SK-N-SH (cell line): ENCODE results near the gene SLC30A2. TPM values are rescaled to one million over a fixed set of nuclear protein-coding genes. Genes with fewer than 3 reads are reported as not detected.

Experiments
- CTCF ChIA-PET: fragments of 300-600, 350-600 bp; formaldehyde crosslinking; extraction: SDS; loops from one replicate; lab custom pipeline; 2021; lab: Yijun Ruan, JAX
- POLR2A ChIA-PET: fragments of 350-600 bp; sonication (Branson Sonifier 250); formaldehyde crosslinking; extraction: SDS; loops from one replicate; lab custom pipeline; 2020; ENCODE audit warnings: antibody characterized with exemption, inconsistent platforms; lab: Yijun Ruan, JAX
- DNase-seq: peaks from one replicate; pipeline ENCODE4 v3.0.0; 2012
- H2AFZ ChIP-seq: fragments of 200-600 bp; sonication (generic); 2 replicates; pipeline ENCODE4 v1.8.1; 2016; ENCODE audit warnings: antibody characterized with exemption, mild to moderate bottlenecking, low read depth
- H3F3A ChIP-seq: fragments of 200-600 bp; sonication (generic); replicated peaks from 2 replicates; pipeline ENCODE3; 2016; ENCODE audit warnings: antibody characterized with exemption, mild to moderate bottlenecking; ENCODE audit not compliant: insufficient read depth
- H3K27ac ChIP-seq, 2 experiments: fragments of 200-500 bp in 1 of 2; fragments of 200-600 bp in 1 of 2; sonication (Bioruptor generic) in 1 of 2; sonication (generic), shearing (Covaris generic) in 1 of 2; 2 replicates each; pipeline versions ENCODE4 v1.5.1 to v1.6.1; 2014 to 2016; ENCODE audit warnings: low read depth in 2 of 2, inconsistent platforms in 1 of 2, low read length in 1 of 2, mild to moderate bottlenecking in 1 of 2, mixed read lengths in 1 of 2
- H3K27me3 ChIP-seq: fragments of 200-600 bp; sonication (generic), shearing (Covaris generic); 2 replicates; pipeline ENCODE4 v1.6.1; 2016; ENCODE audit warnings: mixed run types; ENCODE audit not compliant: insufficient read depth
- H3K36me3 ChIP-seq, 2 experiments: fragments of 200-500 bp in 1 of 2; fragments of 200-600 bp in 1 of 2; sonication (Bioruptor generic) in 1 of 2; sonication (generic) in 1 of 2; replicated peaks in 1 of 2; 2 replicates each; pipeline versions ENCODE3 to v1.5.1; 2014 to 2016; ENCODE audit warnings: low read length in 1 of 2, mild to moderate bottlenecking in 1 of 2; ENCODE audit not compliant: insufficient read depth in 2 of 2, control insufficient read depth in 1 of 2
- H3K4me1 ChIP-seq, 2 experiments: fragments of 200-500 bp in 1 of 2; fragments of 200-600 bp in 1 of 2; sonication (Bioruptor generic) in 1 of 2; sonication (generic), shearing (Covaris generic) in 1 of 2; 2 replicates each; pipeline versions ENCODE4 v1.5.1 to v1.6.1; 2014 to 2016; ENCODE audit warnings: low read depth in 1 of 2, low read length in 1 of 2, mixed run types in 1 of 2; ENCODE audit not compliant: insufficient read depth in 2 of 2, control insufficient read depth in 1 of 2
- H3K4me2 ChIP-seq: fragments of 200-600 bp; sonication (generic), shearing (Covaris generic); 2 replicates; pipeline ENCODE4 v1.6.1; 2017; ENCODE audit warnings: mixed run types
- H3K4me3 ChIP-seq, 2 experiments: fragments of 200-500 bp in 1 of 2; fragments of 200-600 bp in 1 of 2; sonication (Bioruptor generic) in 1 of 2; sonication (generic), shearing (Covaris generic) in 1 of 2; 2 replicates each; pipeline versions ENCODE4 v1.5.1 to v1.8.1; 2014 to 2016; ENCODE audit warnings: low read depth in 2 of 2, inconsistent platforms in 1 of 2, low read length in 1 of 2, mild to moderate bottlenecking in 1 of 2, mixed read lengths in 1 of 2, moderate library complexity in 1 of 2
- H3K79me2 ChIP-seq: fragments of 200-600 bp; sonication (generic); 2 replicates; pipeline ENCODE4 v1.8.1; 2017; ENCODE audit warnings: mild to moderate bottlenecking; ENCODE audit not compliant: insufficient read depth
- H3K9ac ChIP-seq: fragments of 200-600 bp; sonication (generic); 2 replicates; pipeline ENCODE4 v1.6.1; 2017; ENCODE audit warnings: mixed run types
- H3K9me2 ChIP-seq: fragments of 200-600 bp; sonication (generic); 2 replicates; pipeline ENCODE4 v1.6.1; 2017; ENCODE audit warnings: mixed run types
- H3K9me3 ChIP-seq: fragments of 200-600 bp; sonication (generic); 2 replicates; pipeline ENCODE4 v1.6.1; 2017; ENCODE audit warnings: mixed run types, mild to moderate bottlenecking, moderate library complexity
- H4K20me1 ChIP-seq: fragments of 200-600 bp; sonication (generic); 2 replicates; pipeline ENCODE4 v1.6.1; 2017; ENCODE audit warnings: mild to moderate bottlenecking, mixed run types; ENCODE audit not compliant: insufficient read depth
- ELF1 ChIP-seq: IDR thresholded peaks from 2 replicates; pipeline ENCODE4 v1.4.0; 2012
- EP300 ChIP-seq, 2 experiments: IDR thresholded peaks; 2 replicates each; pipeline versions ENCODE4 v1.4.0 to v1.6.1; 2012; ENCODE audit warnings: borderline replicate concordance in 1 of 2, low read depth in 1 of 2, low read length in 1 of 2
- EZH2phosphoT487 ChIP-seq: fragments of 200-600 bp; sonication (generic); IDR thresholded peaks from 2 replicates; pipeline ENCODE4 v1.6.1; 2017; ENCODE audit warnings: low read depth, mixed run types, mild to moderate bottlenecking, antibody characterized with exemption, moderate library complexity, borderline replicate concordance
- FOSL2 ChIP-seq: IDR thresholded peaks from 2 replicates; pipeline ENCODE4 v1.4.0; 2012; ENCODE audit warnings: low read depth, mild to moderate bottlenecking, moderate library complexity, borderline replicate concordance
- FOXJ3 ChIP-seq: sonication (generic); formaldehyde crosslinking; IDR thresholded peaks from 2 replicates; pipeline ENCODE4 v1.5.1; 2020; ENCODE audit warnings: mild to moderate bottlenecking, missing genetic modification reagents
- GATA2 ChIP-seq: sonication (generic); formaldehyde crosslinking; IDR thresholded peaks from 2 replicates; pipeline ENCODE4 v1.5.0; 2020; ENCODE audit warnings: mild to moderate bottlenecking, missing genetic modification reagents
- NFIC ChIP-seq: IDR thresholded peaks from 2 replicates; pipeline ENCODE4 v1.4.0; 2012; ENCODE audit warnings: borderline replicate concordance
- RXRA ChIP-seq: IDR thresholded peaks from 2 replicates; pipeline ENCODE4 v1.4.0; 2012; ENCODE audit warnings: low read depth, mild to moderate bottlenecking, borderline replicate concordance
- SMC3 ChIP-seq: IDR thresholded peaks from 2 replicates; pipeline ENCODE4 v1.6.1; 2012; ENCODE audit warnings: low read depth, low read length, improper control_type of control experiment
- TEAD4 ChIP-seq: IDR thresholded peaks from 2 replicates; pipeline ENCODE4 v1.4.0; 2012; ENCODE audit warnings: mild to moderate bottlenecking, borderline replicate concordance; ENCODE audit not compliant: insufficient read depth
- YY1 ChIP-seq: IDR thresholded peaks from 2 replicates; pipeline ENCODE4 v1.4.0; 2012; ENCODE audit warnings: low read depth, mild to moderate bottlenecking
- WGBS: methylation state at CpG from one replicate; pipeline ENCODE4 v1.1.6; 2017; ENCODE audit warnings: low lambda C conversion rate; 5-methylcytosine and 5-hydroxymethylcytosine counted together
- polyA plus RNA-seq, 3 experiments: library from polyadenylated mRNA; depleted of rRNA; stranded (reverse); fragments of >200 nt; gene quantifications; 2 replicates each; pipeline ENCODE4 v1.2.3, GENCODE V29; 2012
- TF ChIP-seq, protein P1 (sequence below): IDR thresholded peaks from 2 replicates; pipeline ENCODE4 v1.4.0; 2012; ENCODE audit warnings: low read depth
- TF ChIP-seq, protein P2 (sequence below): IDR thresholded peaks from 2 replicates; pipeline ENCODE4 v1.4.0; 2012; ENCODE audit warnings: low read depth, borderline replicate concordance
- TF ChIP-seq, protein P3 (sequence below): IDR thresholded peaks from 2 replicates; pipeline ENCODE4 v1.6.1; 2012; ENCODE audit warnings: mild to moderate bottlenecking, low read depth, low read length, moderate library complexity
- TF ChIP-seq, protein P4 (sequence below): fragments of 150-350 bp; IDR thresholded peaks from 2 replicates; pipeline ENCODE4 v1.6.1; 2016; ENCODE audit warnings: mild to moderate bottlenecking, low read depth, low read length
- TF ChIP-seq, protein P5 (sequence below): IDR thresholded peaks from 2 replicates; pipeline ENCODE4 v1.4.0; 2012; ENCODE audit warnings: low read depth, borderline replicate concordance

Gene SLC30A2
- polyA plus RNA-seq, 1 of the 3 experiments (the other 2 are of a cell fraction) = not detected

DNA sequence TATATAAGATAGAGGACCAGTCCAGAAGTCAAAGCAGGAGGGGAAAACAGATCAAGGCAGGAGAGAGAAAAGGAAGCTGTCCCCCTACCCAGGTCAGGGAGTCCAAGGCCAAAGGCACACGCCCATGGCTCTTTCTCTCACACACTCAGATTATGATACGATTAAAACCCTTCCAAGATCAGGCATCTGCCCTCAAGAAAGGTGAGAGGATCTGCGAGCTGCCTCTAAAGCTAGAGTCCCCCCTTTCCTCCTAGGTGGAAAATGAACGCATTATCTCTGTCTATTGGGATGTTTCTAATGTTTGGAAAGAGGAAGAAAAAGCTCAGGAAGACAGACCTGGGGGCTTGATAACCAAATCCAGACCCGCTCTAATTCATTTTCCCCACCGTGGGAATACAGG lies 55.7 kb downstream of the SLC30A2 start:
- Histone ChIP-seq H3K27ac (no peak overlapping the region), H3K9ac (no peak overlapping the region), H3K4me3 (no peak overlapping the region), H2AFZ (no peak overlapping the region), H4K20me1 (no peaks in the 10 kb centered on the region), H3K36me3 (peaks cover 10 to 24% of the 10 kb centered on the region in 2 experiments), H3K27me3 (no peaks in the 10 kb centered on the region), H3K79me2 (no peaks in the 10 kb centered on the region), H3K4me2 (no peak overlapping the region), H3F3A (no peaks in the 10 kb centered on the region), H3K9me2 (no peaks in the 10 kb centered on the region), H3K4me1 (peaks cover 0 to 6% of the 10 kb centered on the region in 2 experiments; a peak in 2 of 4 replicates)
- WGBS = 91% methylated on average over 6 of the region's 6 CpGs
- ChIA-PET CTCF (interaction anchor here (0.6 to 6.7 kb wide), 6 partner anchors 7 to 95 kb away, joined by 3 to 34 read pairs (median 4); partner anchors contain the start of gene PAFAH2), POLR2A (no interaction called here)
- DNase-seq = no peak
- TF ChIP-seq, protein P1, sequence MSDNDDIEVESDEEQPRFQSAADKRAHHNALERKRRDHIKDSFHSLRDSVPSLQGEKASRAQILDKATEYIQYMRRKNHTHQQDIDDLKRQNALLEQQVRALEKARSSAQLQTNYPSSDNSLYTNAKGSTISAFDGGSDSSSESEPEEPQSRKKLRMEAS = no peak
- TF ChIP-seq, protein P2, sequence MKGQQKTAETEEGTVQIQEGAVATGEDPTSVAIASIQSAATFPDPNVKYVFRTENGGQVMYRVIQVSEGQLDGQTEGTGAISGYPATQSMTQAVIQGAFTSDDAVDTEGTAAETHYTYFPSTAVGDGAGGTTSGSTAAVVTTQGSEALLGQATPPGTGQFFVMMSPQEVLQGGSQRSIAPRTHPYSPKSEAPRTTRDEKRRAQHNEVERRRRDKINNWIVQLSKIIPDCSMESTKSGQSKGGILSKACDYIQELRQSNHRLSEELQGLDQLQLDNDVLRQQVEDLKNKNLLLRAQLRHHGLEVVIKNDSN = no peak
- TF ChIP-seq, protein P3, sequence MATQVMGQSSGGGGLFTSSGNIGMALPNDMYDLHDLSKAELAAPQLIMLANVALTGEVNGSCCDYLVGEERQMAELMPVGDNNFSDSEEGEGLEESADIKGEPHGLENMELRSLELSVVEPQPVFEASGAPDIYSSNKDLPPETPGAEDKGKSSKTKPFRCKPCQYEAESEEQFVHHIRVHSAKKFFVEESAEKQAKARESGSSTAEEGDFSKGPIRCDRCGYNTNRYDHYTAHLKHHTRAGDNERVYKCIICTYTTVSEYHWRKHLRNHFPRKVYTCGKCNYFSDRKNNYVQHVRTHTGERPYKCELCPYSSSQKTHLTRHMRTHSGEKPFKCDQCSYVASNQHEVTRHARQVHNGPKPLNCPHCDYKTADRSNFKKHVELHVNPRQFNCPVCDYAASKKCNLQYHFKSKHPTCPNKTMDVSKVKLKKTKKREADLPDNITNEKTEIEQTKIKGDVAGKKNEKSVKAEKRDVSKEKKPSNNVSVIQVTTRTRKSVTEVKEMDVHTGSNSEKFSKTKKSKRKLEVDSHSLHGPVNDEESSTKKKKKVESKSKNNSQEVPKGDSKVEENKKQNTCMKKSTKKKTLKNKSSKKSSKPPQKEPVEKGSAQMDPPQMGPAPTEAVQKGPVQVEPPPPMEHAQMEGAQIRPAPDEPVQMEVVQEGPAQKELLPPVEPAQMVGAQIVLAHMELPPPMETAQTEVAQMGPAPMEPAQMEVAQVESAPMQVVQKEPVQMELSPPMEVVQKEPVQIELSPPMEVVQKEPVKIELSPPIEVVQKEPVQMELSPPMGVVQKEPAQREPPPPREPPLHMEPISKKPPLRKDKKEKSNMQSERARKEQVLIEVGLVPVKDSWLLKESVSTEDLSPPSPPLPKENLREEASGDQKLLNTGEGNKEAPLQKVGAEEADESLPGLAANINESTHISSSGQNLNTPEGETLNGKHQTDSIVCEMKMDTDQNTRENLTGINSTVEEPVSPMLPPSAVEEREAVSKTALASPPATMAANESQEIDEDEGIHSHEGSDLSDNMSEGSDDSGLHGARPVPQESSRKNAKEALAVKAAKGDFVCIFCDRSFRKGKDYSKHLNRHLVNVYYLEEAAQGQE = no peak
- no peak for TF ChIP-seq TEAD4
- TF ChIP-seq FOSL2 = no peak
- no peak for TF ChIP-seq EZH2phosphoT487
- no peak for TF ChIP-seq SMC3
- TF ChIP-seq, protein P4, sequence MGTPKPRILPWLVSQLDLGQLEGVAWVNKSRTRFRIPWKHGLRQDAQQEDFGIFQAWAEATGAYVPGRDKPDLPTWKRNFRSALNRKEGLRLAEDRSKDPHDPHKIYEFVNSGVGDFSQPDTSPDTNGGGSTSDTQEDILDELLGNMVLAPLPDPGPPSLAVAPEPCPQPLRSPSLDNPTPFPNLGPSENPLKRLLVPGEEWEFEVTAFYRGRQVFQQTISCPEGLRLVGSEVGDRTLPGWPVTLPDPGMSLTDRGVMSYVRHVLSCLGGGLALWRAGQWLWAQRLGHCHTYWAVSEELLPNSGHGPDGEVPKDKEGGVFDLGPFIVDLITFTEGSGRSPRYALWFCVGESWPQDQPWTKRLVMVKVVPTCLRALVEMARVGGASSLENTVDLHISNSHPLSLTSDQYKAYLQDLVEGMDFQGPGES = no peak
- TF ChIP-seq RXRA = no peak
- TF ChIP-seq ELF1 = no peak
- TF ChIP-seq NFIC = no peak
- TF ChIP-seq YY1 = no peak
- TF ChIP-seq, protein P5, sequence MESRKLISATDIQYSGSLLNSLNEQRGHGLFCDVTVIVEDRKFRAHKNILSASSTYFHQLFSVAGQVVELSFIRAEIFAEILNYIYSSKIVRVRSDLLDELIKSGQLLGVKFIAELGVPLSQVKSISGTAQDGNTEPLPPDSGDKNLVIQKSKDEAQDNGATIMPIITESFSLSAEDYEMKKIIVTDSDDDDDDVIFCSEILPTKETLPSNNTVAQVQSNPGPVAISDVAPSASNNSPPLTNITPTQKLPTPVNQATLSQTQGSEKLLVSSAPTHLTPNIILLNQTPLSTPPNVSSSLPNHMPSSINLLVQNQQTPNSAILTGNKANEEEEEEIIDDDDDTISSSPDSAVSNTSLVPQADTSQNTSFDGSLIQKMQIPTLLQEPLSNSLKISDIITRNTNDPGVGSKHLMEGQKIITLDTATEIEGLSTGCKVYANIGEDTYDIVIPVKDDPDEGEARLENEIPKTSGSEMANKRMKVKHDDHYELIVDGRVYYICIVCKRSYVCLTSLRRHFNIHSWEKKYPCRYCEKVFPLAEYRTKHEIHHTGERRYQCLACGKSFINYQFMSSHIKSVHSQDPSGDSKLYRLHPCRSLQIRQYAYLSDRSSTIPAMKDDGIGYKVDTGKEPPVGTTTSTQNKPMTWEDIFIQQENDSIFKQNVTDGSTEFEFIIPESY = no peak
- TF ChIP-seq FOXJ3 (CRISPR knock-in tag) = no peak
- TF ChIP-seq EP300 (IDR thresholded peaks at IDR 0.05; ENCODE audit: borderline replicate concordance in 1 of 2, low read depth in 1 of 2, low read length in 1 of 2) = no peak
- TF ChIP-seq GATA2 (CRISPR knock-in tag) = no peak
- TF ChIP-seq, all 33 proteins: peak for 0
- H3K9me3 ChIP-seq = no peaks in the 10 kb centered on the region
